Measurements from ENCODE around the gene MEIS2.

The MEIS2 gene

GRCh38 chr15:37078566-37078965 is 21.8 kb downstream of the MEIS2 start:
- H3K4me1 ChIP-seq (ENCODE audit: insufficient read depth, low read length, poor library complexity, severe bottlenecking): no peaks in the 10 kb centered on the region
- TF ChIP-seq EZH2phosphoT487 (IDR thresholded peaks at IDR 0.05; ENCODE audit: borderline replicate concordance): no peak
- TF ChIP-seq CTCF (conservative IDR thresholded peaks at IDR 0.05; ENCODE audit: low read length): no peak
- H3K9me2 ChIP-seq (replicated peaks; ENCODE audit: low read depth, low read length): no peaks in the 10 kb centered on the region
- no peaks in the 10 kb centered on the region for H3K9me3 ChIP-seq (ENCODE audit: insufficient read depth, low read depth, low read length)
- no peak overlapping the region for H3K4me2 ChIP-seq (ENCODE audit: low read depth, low read length, poor library complexity, severe bottlenecking)
- no peak overlapping the region for H2AFZ ChIP-seq (ENCODE audit: low read length)
- H3K36me3 ChIP-seq (ENCODE audit: insufficient read depth, low read length): no peaks in the 10 kb centered on the region
- no peak overlapping the region for H3K9ac ChIP-seq (ENCODE audit: low read depth, low read length, poor library complexity, severe bottlenecking)
- H3K27me3 ChIP-seq (ENCODE audit: insufficient read depth, low read length, poor library complexity, severe bottlenecking): no peaks in the 10 kb centered on the region
- H3K4me3 ChIP-seq (ENCODE audit: low read length, poor library complexity, severe bottlenecking): no peak overlapping the region
- H3F3A ChIP-seq (ENCODE audit: low read depth): no peaks in the 10 kb centered on the region
- H3K79me2 ChIP-seq (ENCODE audit: insufficient read depth, low read length): no peaks in the 10 kb centered on the region
- no peaks in the 10 kb centered on the region for H4K20me1 ChIP-seq (ENCODE audit: insufficient read depth, low read length, poor library complexity, severe bottlenecking)

DNA sequence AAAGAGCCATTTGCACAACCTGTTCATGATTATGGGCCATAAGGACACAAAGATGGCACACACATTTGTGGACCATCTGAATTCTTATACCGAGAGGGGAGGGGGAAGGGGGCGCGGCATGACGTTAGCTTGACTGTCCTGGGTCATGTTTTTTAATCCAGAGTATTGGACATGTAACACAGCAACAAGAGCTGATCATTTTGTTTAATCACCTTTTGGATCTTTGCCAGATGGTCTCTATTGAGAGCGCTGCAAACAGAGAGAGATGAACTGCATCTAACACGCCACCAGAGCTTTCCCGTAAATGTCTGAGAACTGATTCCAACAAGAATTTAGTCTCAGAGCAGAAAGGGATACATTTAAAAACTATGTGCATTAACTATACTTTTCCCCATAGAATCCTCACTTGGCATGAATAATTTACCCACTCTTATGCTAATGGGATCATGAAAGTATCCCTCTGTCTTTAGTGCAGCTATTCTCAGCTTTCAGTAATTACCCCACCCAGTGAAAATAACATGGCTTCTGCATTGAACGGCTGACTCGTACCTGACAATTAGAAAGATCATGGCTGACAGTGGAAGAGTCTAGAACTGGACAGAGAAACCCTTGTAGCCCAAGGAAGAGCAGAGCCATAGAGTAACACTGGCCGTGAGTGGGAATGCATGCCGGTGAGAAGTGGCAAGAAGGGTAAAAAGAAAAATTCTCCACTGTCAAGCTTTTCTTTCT is 22.6 kb downstream of the MEIS2 start:
- no peaks in the 10 kb centered on the region for H3K9me3 ChIP-seq (ENCODE audit: insufficient read depth, low read depth, low read length)
- H3K9ac ChIP-seq (ENCODE audit: low read depth, low read length, poor library complexity, severe bottlenecking): no peak overlapping the region
- H3K4me1 ChIP-seq (ENCODE audit: insufficient read depth, low read length, poor library complexity, severe bottlenecking): no peaks in the 10 kb centered on the region
- H3K27me3 ChIP-seq (ENCODE audit: insufficient read depth, low read length, poor library complexity, severe bottlenecking): no peaks in the 10 kb centered on the region
- H3K79me2 ChIP-seq (ENCODE audit: insufficient read depth, low read length): no peaks in the 10 kb centered on the region
- no peak overlapping the region for H3K4me2 ChIP-seq (ENCODE audit: low read depth, low read length, poor library complexity, severe bottlenecking)
- H3K36me3 ChIP-seq (ENCODE audit: insufficient read depth, low read length): no peaks in the 10 kb centered on the region
- H3F3A ChIP-seq (ENCODE audit: low read depth): no peaks in the 10 kb centered on the region
- H2AFZ ChIP-seq (ENCODE audit: low read length): no peak overlapping the region
- H3K4me3 ChIP-seq (ENCODE audit: low read length, poor library complexity, severe bottlenecking): no peak overlapping the region
- no peaks in the 10 kb centered on the region for H3K9me2 ChIP-seq (replicated peaks; ENCODE audit: low read depth, low read length)
- no peaks in the 10 kb centered on the region for H4K20me1 ChIP-seq (ENCODE audit: insufficient read depth, low read length, poor library complexity, severe bottlenecking)
- no peak for TF ChIP-seq CTCF (conservative IDR thresholded peaks at IDR 0.05; ENCODE audit: low read length)

DNA sequence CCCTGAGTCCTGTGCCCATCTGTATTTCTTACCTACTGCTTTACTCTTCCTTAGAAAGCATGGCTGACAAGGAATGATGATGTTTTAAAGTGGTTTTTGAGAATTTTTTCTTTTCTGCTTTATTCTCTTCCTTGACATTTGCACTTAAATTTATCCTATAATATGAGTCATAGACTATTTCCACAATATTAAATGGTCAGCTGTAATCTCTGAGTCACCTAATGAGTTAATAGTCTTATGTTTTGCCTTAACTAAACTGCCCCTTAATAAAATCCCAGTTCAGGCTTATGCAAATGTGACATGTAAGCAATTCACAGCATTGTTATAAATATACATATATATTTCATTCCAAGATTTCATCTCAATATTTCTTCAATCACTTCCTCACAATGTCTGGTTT is 23.8 kb downstream of the MEIS2 start:
- H3K79me2 ChIP-seq (ENCODE audit: insufficient read depth, low read length): no peaks in the 10 kb centered on the region

More for the DNA sequence above, 23.8 kb downstream of the MEIS2 start:
- H3K4me1 ChIP-seq (ENCODE audit: insufficient read depth, low read length, poor library complexity, severe bottlenecking): no peaks in the 10 kb centered on the region
- no peaks in the 10 kb centered on the region for H3K9me2 ChIP-seq (replicated peaks; ENCODE audit: low read depth, low read length)
- H2AFZ ChIP-seq (ENCODE audit: low read length): no peak overlapping the region
- no peak for TF ChIP-seq CTCF (conservative IDR thresholded peaks at IDR 0.05; ENCODE audit: low read length)
- TF ChIP-seq EZH2phosphoT487 (IDR thresholded peaks at IDR 0.05; ENCODE audit: borderline replicate concordance): no peak
- no peak overlapping the region for H3K4me2 ChIP-seq (ENCODE audit: low read depth, low read length, poor library complexity, severe bottlenecking)
- H3F3A ChIP-seq (ENCODE audit: low read depth): no peaks in the 10 kb centered on the region
- no peak overlapping the region for H3K9ac ChIP-seq (ENCODE audit: low read depth, low read length, poor library complexity, severe bottlenecking)
- no peaks in the 10 kb centered on the region for H4K20me1 ChIP-seq (ENCODE audit: insufficient read depth, low read length, poor library complexity, severe bottlenecking)
- no peak overlapping the region for H3K4me3 ChIP-seq (ENCODE audit: low read length, poor library complexity, severe bottlenecking)
- H3K27me3 ChIP-seq (ENCODE audit: insufficient read depth, low read length, poor library complexity, severe bottlenecking): no peaks in the 10 kb centered on the region
- H3K9me3 ChIP-seq (ENCODE audit: insufficient read depth, low read depth, low read length): no peaks in the 10 kb centered on the region
- no peaks in the 10 kb centered on the region for H3K36me3 ChIP-seq (ENCODE audit: insufficient read depth, low read length)
